ENCODE data around the gene TBCK. TPM values are rescaled to one million over a fixed set of nuclear protein-coding genes. Genes with fewer than 3 reads are reported as not detected.

Gene TBCK
- total and polyA plus RNA-seq, 2 of the 13 experiments (the other 11 are each of a cell fraction or from before 2014, with no cell fraction given): 51.0 to 62.4 TPM

- Histone ChIP-seq H3K27me3 (ENCODE audit: control insufficient read depth in 1 of 2, insufficient read depth in 2 of 2, low read length in 2 of 2) (no peaks in the 10 kb centered on the region; a peak in 1 of 5 replicates), H3K79me2 (ENCODE audit: insufficient read depth, low read length) (peaks cover 42% of the 10 kb centered on the region), H2AFZ (ENCODE audit: low read length) (no peak overlapping the region), H4K20me1 (ENCODE audit: insufficient read depth, low read length) (no peaks in the 10 kb centered on the region; the same call in 1 of the 2 replicates), H3K4me3 (replicated peaks in 1 of 3; ENCODE audit: insufficient read depth in 1 of 3, low read depth in 2 of 3, low read length in 3 of 3) (no peak overlapping the region), H3K27ac (ENCODE audit: extremely low read length, insufficient read depth, low read length) (no peak overlapping the region), H3K9ac (ENCODE audit: insufficient read depth, low read depth, low read length) (no peak overlapping the region), H3K9me3 (ENCODE audit: low read length) (no peaks in the 10 kb centered on the region), H3K36me3 (replicated peaks in 1 of 2; ENCODE audit: control insufficient read depth in 1 of 2, insufficient read depth in 2 of 2, low read length in 2 of 2) (peaks cover 11 to 65% of the 10 kb centered on the region in 2 experiments), H3K4me2 (ENCODE audit: low read depth, low read length) (no peak overlapping the region), H3K4me1 (ENCODE audit: insufficient read depth, low read length) (peaks cover 7% of the 10 kb centered on the region; the same call in 1 of the 2 replicates)
- FAIRE-seq (no peak), DNase-seq (ENCODE audit: low spot score) (no peak), ATAC-seq (no peak)
- BruUV-seq (replicated peaks): no TSS peak
- 98% methylated on average over 10 of the region's 10 CpGs for WGBS (ENCODE audit: low lambda C conversion rate)
- ChIA-PET CTCF (ENCODE audit: low intra/inter-chr PET ratio, low total read pairs) (no interaction called here), POLR2A (no interaction called here)
- intact Hi-C loops (cut with micrococcal nuclease; ENCODE audit: unreplicated experiment): no loop called here
- in situ Hi-C loops (cut with HindIII; ENCODE audit: extremely low pct_ligation_motif_present, low pct_unique_long_range_greater_than_20kb): no loop called here
- TF ChIP-seq POGZ (CRISPR knock-in tag; IDR thresholded peaks at IDR 0.05) (no peak), ZBTB33 (CRISPR knock-in tag; IDR thresholded peaks at IDR 0.05) (0 out of 2 replicates have a peak, but pooled peaks have one; percentile 24), ZXDC (CRISPR knock-in tag; IDR thresholded peaks at IDR 0.05) (no peak)
Observed at GRCh38 chr4:106294062-106294461, 21.9 kb downstream of the TBCK start.
